Transverse colon (tissue), 4 donors: ENCODE data around the gene PTH1R. TPM values are rescaled to one million over a fixed set of nuclear protein-coding genes. Genes with fewer than 3 reads are reported as not detected.

Source experiments
- DNase-seq: peaks from one replicate; pipeline ENCODE4 v3.0.0-alpha.2; 2019
- H3K27ac ChIP-seq, 4 donors: fragments of 200-600 bp; sonication (generic); 2 replicates each; pipeline ENCODE4 v1.5.1; 2016 to 2018; ENCODE audit warnings: inconsistent platforms in 4 of 4
- H3K27me3 ChIP-seq: fragments of 200-600 bp; sonication (generic); 2 replicates; pipeline ENCODE4 v1.5.1; 2017; ENCODE audit warnings: inconsistent platforms
- H3K36me3 ChIP-seq, 4 donors: fragments of 200-600 bp; sonication (generic); 2 replicates each; pipeline ENCODE4 v1.5.1; 2017 to 2019; ENCODE audit warnings: inconsistent platforms in 4 of 4
- H3K4me1 ChIP-seq, 4 donors: fragments of 200-600 bp; sonication (generic); 2 replicates each; pipeline ENCODE4 v1.5.1; 2017 to 2020; ENCODE audit warnings: inconsistent platforms in 4 of 4
- H3K4me3 ChIP-seq, 4 donors: fragments of 200-600 bp; sonication (generic); 1 replicate in 1 of 4; 2 replicates in 3 of 4; pipeline versions ENCODE4 v1.5.1 to v1.6.1; 2017 to 2019; ENCODE audit warnings: inconsistent platforms in 4 of 4
- H3K9me3 ChIP-seq, 2 donors: fragments of 200-600 bp; sonication (generic); 2 replicates each; pipeline ENCODE4 v1.5.1; 2017 to 2019; ENCODE audit warnings: inconsistent platforms in 2 of 2
- CTCF ChIP-seq, 5 experiments: fragments of 200-600 bp in 3 of 5; fragments of 450-650 bp in 2 of 5; sonication (generic) in 3 of 5; IDR thresholded peaks; 1 replicate in 2 of 5; 2 replicates in 3 of 5; pipeline ENCODE4 v1.5.1; 2016 to 2017; ENCODE audit warnings: antibody characterized with exemption in 5 of 5, inconsistent platforms in 3 of 5, mild to moderate bottlenecking in 2 of 5, moderate library complexity in 1 of 5
- EP300 ChIP-seq: sonication (generic); formaldehyde crosslinking; IDR thresholded peaks from one replicate; pipeline ENCODE4 v1.6.1; 2017; ENCODE audit warnings: antibody characterized with exemption, low read depth
- POLR2A ChIP-seq: fragments of 450-650 bp; IDR thresholded peaks from one replicate; pipeline ENCODE4 v1.6.1; 2016; ENCODE audit warnings: antibody characterized with exemption, mild to moderate bottlenecking, moderate library complexity
- POLR2AphosphoS5 ChIP-seq, 3 donors: sonication (generic); formaldehyde crosslinking; IDR thresholded peaks; one replicate each; pipeline ENCODE4 v1.6.1; 2016; ENCODE audit warnings: antibody characterized with exemption in 3 of 3
- WGBS, 2 donors: methylation state at CpG; one replicate each; pipeline ENCODE4 v1.1.5; 2018; ENCODE audit warnings: low coverage in 1 of 2; 5-methylcytosine and 5-hydroxymethylcytosine counted together
- in situ Hi-C, 4 donors: fragments of 200-750 bp; cut with MboI; loops; one replicate each; pipeline versions ENCODE4 v1.15.0 to v1.15.1; 2017; ENCODE audit warnings: low sequenced_read_pairs in 3 of 4, low pct_ligation_motif_present in 1 of 4, low pct_unique_long_range_greater_than_20kb in 1 of 4
- intact Hi-C: fragments of 100-400 bp; cut with DNase I; formaldehyde crosslinking; loops from one replicate; pipeline ENCODE4 v1.15.1; 2023; ENCODE audit warnings: low total_unique reads
- total RNA-seq, 4 donors: library from RNA; depleted of rRNA; stranded (reverse); fragments of >200 nt; gene quantifications; one replicate each; pipeline ENCODE4 v1.1.0, GENCODE V29; 2016

PTH1R gene
- total RNA-seq, 4 donors from 2014 or later, result 0.60 to 2.5 (median 1.4) TPM; not detected in 1

GRCh38 chr3:46888705-46889104, 11.2 kb downstream of the PTH1R start:
- in situ Hi-C loops, result no loop called here
- no peaks in the 10 kb centered on the region for H3K36me3 ChIP-seq
- peaks cover 30% of the 10 kb centered on the region for H3K27me3 ChIP-seq
- no peak overlapping the region for H3K27ac ChIP-seq
- intact Hi-C loops, result no loop called here
- H3K4me3 ChIP-seq, result no peak overlapping the region
- H3K4me1 ChIP-seq, result peaks cover 0 to 17% (median 15%) of the 10 kb centered on the region in 4 donors
- H3K9me3 ChIP-seq, result no peaks in the 10 kb centered on the region
- 77 to 93% methylated on average over 3 to 9 of the region's 13 CpGs for WGBS, 2 donors
- no peak for DNase-seq
- no peak for TF ChIP-seq CTCF (IDR thresholded peaks at IDR 0.05)
- TF ChIP-seq POLR2AphosphoS5 (IDR thresholded peaks at IDR 0.05), result no peak
- no peak for TF ChIP-seq EP300
- TF ChIP-seq POLR2A, result no peak

- 64% methylated on average over 6 of the region's 6 CpGs; no CpG with 5 or more reads in 1 of the 2 donors for WGBS, 2 donors
These were observed 12.0 kb downstream of the PTH1R start for GRCh38 chr3:46889381-46890110.

GRCh38 chr3:46890132-46890531, 12.6 kb downstream of the PTH1R start:
- peaks cover 0 to 13% (median 13%) of the 10 kb centered on the region in 4 donors for H3K4me1 ChIP-seq
- intact Hi-C loops, result no loop called here
- TF ChIP-seq CTCF (IDR thresholded peaks at IDR 0.05) (no peak), EP300 (no peak), POLR2A (no peak), POLR2AphosphoS5 (IDR thresholded peaks at IDR 0.05) (no peak)
- in situ Hi-C loops, result loop anchor here in 1 of 4 donors (10.0 kb wide), 1 partner anchor 175 kb away; the partner anchor contains the start of gene PRSS50
- DNase-seq, result no peak
- no peak overlapping the region for H3K27ac ChIP-seq
- no peak overlapping the region for H3K4me3 ChIP-seq
- no peaks in the 10 kb centered on the region for H3K36me3 ChIP-seq
- no peaks in the 10 kb centered on the region for H3K9me3 ChIP-seq
- peaks cover 19% of the 10 kb centered on the region for H3K27me3 ChIP-seq
- WGBS, 2 donors, result 95 to 100% methylated on average over 1 of the region's 1 CpG

More at GRCh38 chr3:46889381-46890110, 12.0 kb downstream of the PTH1R start:
- H3K27me3 ChIP-seq, result peaks cover 24% of the 10 kb centered on the region
- intact Hi-C loops, result no loop called here
- no peak overlapping the region for H3K27ac ChIP-seq
- in situ Hi-C loops, result loop anchor here in 1 of 4 donors (10.0 kb wide), 1 partner anchor 175 kb away; the partner anchor contains the start of gene PRSS50
- TF ChIP-seq POLR2AphosphoS5 (IDR thresholded peaks at IDR 0.05) (no peak), CTCF (IDR thresholded peaks at IDR 0.05) (no peak), POLR2A (no peak)
- no peaks in the 10 kb centered on the region for H3K9me3 ChIP-seq
- H3K4me1 ChIP-seq, result peaks cover 0 to 13% (median 13%) of the 10 kb centered on the region in 4 donors
- H3K4me3 ChIP-seq, result no peak overlapping the region
- DNase-seq, result no peak
- H3K36me3 ChIP-seq, result no peaks in the 10 kb centered on the region

- H3K9me3 ChIP-seq, result no peaks in the 10 kb centered on the region
- DNase-seq, result no peak
- in situ Hi-C loops (loop anchor here in 1 of 4 donors (10.0 kb wide), 1 partner anchor 176 kb away; the partner anchor contains the start of gene PRSS50), intact Hi-C loops (no loop called here)
- H3K36me3 ChIP-seq, result no peaks in the 10 kb centered on the region
- H3K4me3 ChIP-seq, result no peak overlapping the region
- WGBS, 2 donors, result 83 to 100% methylated on average over 1 to 2 of the region's 3 CpGs
- peaks cover 0 to 13% (median 13%) of the 10 kb centered on the region in 4 donors for H3K4me1 ChIP-seq
- TF ChIP-seq CTCF (IDR thresholded peaks at IDR 0.05), result no peak
- TF ChIP-seq EP300, result no peak
- no peak for TF ChIP-seq POLR2AphosphoS5 (IDR thresholded peaks at IDR 0.05)
- no peak for TF ChIP-seq POLR2A
- H3K27me3 ChIP-seq, result peaks cover 19% of the 10 kb centered on the region
- no peak overlapping the region for H3K27ac ChIP-seq
These were observed 13.6 kb downstream of the PTH1R start for GRCh38 chr3:46891132-46891531.
